NT2/D1 (cell line): ENCODE data around the gene CYP24A1.

Source experiments
- DNase-seq: peaks from one replicate; pipeline ENCODE4 v3.0.0-alpha.2; 2011; ENCODE audit warnings: low read depth, low spot score
- H3K27me3 ChIP-seq: 2 replicates; pipeline ENCODE4 v1.6.0; 2011; ENCODE audit warnings: mild to moderate bottlenecking; ENCODE audit not compliant: insufficient read length, insufficient read depth
- H3K36me3 ChIP-seq: 2 replicates; pipeline ENCODE4 v1.6.1; 2011; ENCODE audit warnings: mild to moderate bottlenecking, low read length, mixed read lengths; ENCODE audit not compliant: insufficient read depth, insufficient read length
- H3K4me1 ChIP-seq: 2 replicates; pipeline ENCODE4 v1.5.1; 2011; ENCODE audit not compliant: insufficient read depth, insufficient read length
- H3K4me3 ChIP-seq: 2 replicates; pipeline ENCODE4 v1.5.1; 2011; ENCODE audit warnings: low read depth; ENCODE audit not compliant: insufficient read length
- H3K9ac ChIP-seq: 2 replicates; pipeline ENCODE4 v1.6.0; 2011; ENCODE audit warnings: low read depth; ENCODE audit not compliant: insufficient read length
- H3K9me3 ChIP-seq: 2 replicates; pipeline ENCODE4 v1.5.1; 2011; ENCODE audit warnings: mild to moderate bottlenecking, low read length; ENCODE audit not compliant: insufficient read depth
- SUZ12 ChIP-seq: IDR thresholded peaks from 2 replicates; pipeline ENCODE4 v1.6.1; 2011; ENCODE audit not compliant: insufficient read length, insufficient read depth; ENCODE audit errors: extremely low read depth
- YY1 ChIP-seq: IDR thresholded peaks from 2 replicates; pipeline ENCODE4 v1.6.1; 2011; ENCODE audit not compliant: insufficient read length, insufficient read depth
- ZNF274 ChIP-seq: IDR thresholded peaks from 2 replicates; pipeline ENCODE4 v1.6.1; 2011; ENCODE audit warnings: mild to moderate bottlenecking, low read depth, low read length

Gene CYP24A1

DNA sequence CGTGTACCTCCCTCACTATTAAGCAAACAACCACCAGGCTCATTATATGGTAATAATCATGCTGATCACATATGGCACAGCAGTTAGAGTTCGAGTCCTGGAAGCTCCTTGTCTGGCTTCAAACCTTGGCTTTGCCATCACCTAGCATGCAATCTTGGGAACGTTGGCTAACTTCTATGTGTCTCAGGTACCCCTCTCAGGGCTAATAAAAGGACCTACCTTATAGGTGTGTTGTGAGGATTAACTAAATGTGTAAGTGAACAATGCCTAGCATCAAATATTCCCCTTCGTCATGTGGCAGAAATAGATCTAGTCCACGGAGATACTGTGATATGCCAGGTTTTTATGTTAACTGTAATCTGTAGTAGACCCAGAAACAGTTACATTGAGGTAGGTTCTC is 10.4 kb downstream of the CYP24A1 start:
- Histone ChIP-seq H3K4me3 (no peak overlapping the region), H3K27me3 (peaks cover 3% of the 10 kb centered on the region)

DNA sequence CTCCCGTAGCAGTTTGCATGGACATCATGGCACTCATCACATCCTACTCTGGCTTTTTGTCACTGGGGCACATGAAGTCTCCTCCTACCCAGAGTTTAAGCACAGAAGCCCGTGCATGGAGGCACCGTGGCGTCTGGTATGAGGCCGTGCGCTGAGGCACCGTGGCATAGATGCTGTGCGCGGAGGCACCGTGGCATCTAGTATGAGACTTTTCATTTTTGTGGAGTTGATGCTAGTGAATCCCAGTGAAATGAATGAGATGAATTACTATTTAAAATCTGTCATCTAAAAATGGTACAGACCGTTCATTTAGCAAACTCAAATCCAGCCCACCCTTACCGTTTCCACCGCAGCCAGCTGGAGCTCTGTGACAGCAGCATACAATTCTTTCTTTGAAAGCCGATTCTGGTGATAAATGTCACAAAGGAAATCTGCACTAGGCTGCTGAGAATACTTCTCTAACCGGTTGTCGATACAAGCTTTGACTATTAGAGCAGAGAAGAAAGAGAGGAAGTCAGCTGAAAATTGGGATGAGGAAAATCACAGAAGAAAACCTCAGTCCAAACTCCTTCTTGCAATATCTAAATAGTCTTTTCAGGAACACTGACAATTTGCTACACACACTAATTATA is 11.3 kb downstream of the CYP24A1 start:
- no peak for DNase-seq
- no peaks in the 10 kb centered on the region for H3K9me3 ChIP-seq
- no peak overlapping the region for H3K9ac ChIP-seq
- no peak for TF ChIP-seq YY1
- TF ChIP-seq SUZ12, result no peak
- no peak for TF ChIP-seq ZNF274
- no peaks in the 10 kb centered on the region for H3K36me3 ChIP-seq
- H3K4me3 ChIP-seq, result no peak overlapping the region
- no peaks in the 10 kb centered on the region for H3K27me3 ChIP-seq
- no peaks in the 10 kb centered on the region for H3K4me1 ChIP-seq

More for the DNA sequence above, 10.4 kb downstream of the CYP24A1 start:
- H3K9me3 ChIP-seq, result no peaks in the 10 kb centered on the region
- no peak for DNase-seq
- H3K36me3 ChIP-seq, result no peaks in the 10 kb centered on the region
- H3K9ac ChIP-seq, result no peak overlapping the region
- no peak for TF ChIP-seq YY1
- TF ChIP-seq SUZ12, result no peak
- TF ChIP-seq ZNF274, result no peak
- no peaks in the 10 kb centered on the region for H3K4me1 ChIP-seq

DNA sequence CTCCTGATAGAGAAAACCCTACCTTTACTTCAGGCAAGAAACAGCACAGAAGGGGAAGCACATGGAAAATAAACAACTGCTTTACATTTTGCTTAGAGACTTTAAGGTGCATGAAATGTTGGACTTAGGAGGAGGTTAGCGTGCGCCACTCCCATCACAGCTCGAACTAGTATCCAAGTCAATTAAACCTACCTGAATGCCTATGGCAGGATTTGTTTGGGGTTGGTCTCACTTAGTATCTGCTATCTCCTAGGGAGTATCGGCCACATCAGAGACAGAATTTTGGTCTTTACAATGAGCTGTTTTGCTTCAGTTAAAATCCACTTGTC is 12.0 kb downstream of the CYP24A1 start:
- no peaks in the 10 kb centered on the region for H3K9me3 ChIP-seq
- H3K27me3 ChIP-seq, result no peaks in the 10 kb centered on the region

DNA sequence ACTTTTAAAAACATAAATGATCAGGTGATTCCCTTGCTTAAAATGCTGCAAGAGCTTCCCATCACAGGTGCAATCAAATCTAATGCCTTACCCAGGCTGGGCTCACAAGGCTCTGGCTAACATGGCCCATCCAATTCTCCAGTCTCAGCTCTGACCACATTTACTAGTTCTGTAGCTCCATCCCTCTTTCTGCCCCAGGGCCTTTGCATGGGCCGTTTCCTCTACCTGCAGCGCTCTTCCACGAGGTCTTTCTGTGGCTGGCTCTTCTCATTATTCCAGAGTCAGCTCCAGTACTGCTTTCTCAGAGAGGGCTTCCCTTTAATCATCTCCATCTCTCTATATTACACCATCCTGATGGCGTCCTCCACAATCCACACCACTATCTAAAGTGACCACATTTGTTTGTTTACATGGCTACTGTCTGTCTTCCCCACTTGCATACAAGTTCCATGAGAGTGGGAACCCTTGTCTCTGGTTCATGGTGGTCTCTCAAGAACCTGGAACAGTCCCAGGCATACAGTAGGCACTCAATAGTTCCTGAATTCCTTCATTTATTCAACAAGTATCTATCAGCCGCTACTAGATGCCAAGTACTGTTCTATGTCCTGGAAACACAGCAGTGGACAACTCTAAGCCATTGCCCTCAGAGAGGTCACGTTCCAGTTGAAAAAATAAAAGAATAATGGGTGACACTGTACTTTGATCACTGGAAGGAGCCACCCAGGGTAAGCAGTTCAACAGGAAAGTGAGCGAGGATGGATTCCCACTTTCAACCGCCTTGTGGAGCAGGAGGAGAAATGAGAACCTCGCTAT is 12.6 kb downstream of the CYP24A1 start:
- no peak overlapping the region for H3K4me3 ChIP-seq
- H3K9ac ChIP-seq, result no peak overlapping the region
- DNase-seq, result no peak
- no peaks in the 10 kb centered on the region for H3K27me3 ChIP-seq
- no peaks in the 10 kb centered on the region for H3K36me3 ChIP-seq
- TF ChIP-seq SUZ12, result no peak
- no peak for TF ChIP-seq YY1
- no peak for TF ChIP-seq ZNF274
- H3K9me3 ChIP-seq, result no peaks in the 10 kb centered on the region
- H3K4me1 ChIP-seq, result no peaks in the 10 kb centered on the region

More for the DNA sequence above, 12.0 kb downstream of the CYP24A1 start:
- TF ChIP-seq SUZ12, result no peak
- no peak for TF ChIP-seq ZNF274
- no peak for TF ChIP-seq YY1
- DNase-seq, result no peak
- no peaks in the 10 kb centered on the region for H3K4me1 ChIP-seq
- no peak overlapping the region for H3K9ac ChIP-seq
- H3K4me3 ChIP-seq, result no peak overlapping the region
- no peaks in the 10 kb centered on the region for H3K36me3 ChIP-seq

DNA sequence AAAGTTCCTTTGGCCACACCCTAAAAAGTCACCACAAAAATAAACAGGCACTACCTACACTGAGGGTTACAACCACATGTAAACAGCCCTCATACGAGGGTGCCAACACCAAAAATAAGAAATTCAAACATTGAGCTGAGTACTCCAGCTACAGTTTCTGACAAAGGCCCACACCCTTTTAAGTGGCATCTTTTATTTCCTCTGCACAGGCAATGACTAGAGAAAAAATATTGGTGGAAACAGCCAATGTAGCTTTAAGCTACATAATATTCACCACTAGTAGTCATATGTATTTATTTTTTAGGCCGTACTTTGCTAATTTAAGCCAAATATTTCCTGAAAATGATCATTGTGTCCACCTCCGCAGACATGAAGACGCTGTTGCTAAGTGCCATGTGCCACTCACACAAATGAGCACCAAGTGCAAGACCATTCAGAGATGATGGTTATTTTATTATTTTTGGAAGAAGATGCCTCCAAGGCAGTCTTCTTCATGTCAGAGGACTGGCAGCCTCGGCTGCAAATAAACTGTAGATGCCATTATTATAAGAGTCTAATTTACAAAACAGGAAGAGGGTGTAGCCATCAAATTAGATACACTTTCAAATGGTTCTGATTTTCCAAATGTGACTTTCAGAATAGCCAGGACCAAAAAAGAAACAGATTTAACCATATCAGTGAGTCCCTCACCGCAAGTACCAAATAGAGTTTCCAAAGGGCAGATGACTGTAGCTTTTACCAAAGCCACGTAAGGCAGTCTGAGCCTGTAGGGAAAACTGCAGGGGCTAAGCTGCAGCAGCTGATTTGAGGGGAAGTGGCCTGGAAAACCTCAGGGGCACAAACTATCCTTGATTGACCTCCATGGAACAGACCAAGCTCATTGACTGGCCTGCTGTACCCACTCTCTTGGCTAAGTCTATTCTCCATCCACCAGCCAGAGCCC is 13.4 kb downstream of the CYP24A1 start:
- Histone ChIP-seq H3K9me3 (no peaks in the 10 kb centered on the region), H3K36me3 (no peaks in the 10 kb centered on the region), H3K27me3 (no peaks in the 10 kb centered on the region)

DNA sequence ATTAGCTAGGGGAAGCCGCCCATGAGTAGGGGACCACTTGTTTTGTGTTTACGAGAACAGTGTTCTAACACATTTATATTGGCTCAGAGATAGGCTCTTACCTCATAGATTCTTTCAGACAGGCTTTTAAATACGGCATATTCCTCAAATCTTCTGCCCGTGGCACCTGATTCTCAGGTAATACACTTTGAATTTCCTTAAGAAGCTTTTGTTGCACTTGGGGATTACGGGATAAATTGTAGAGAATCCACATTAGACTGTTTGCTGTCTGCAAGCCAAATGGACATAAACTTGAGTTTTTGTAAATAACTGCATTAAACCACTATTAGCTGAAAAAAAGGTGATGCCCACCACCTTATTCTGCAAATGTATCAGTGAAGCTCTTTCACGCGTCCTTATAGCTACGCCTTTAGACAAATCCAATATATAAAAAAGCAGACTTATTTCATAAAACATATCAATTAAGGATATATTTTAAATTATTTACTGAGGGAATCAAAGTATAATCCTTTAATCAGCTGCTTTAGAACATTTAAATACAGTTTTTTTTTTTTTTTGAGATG is 14.8 kb downstream of the CYP24A1 start:
- Histone ChIP-seq H3K4me3 (no peak overlapping the region), H3K4me1 (no peaks in the 10 kb centered on the region)

More for the DNA sequence above, 13.4 kb downstream of the CYP24A1 start:
- Histone ChIP-seq H3K4me1 (no peaks in the 10 kb centered on the region), H3K4me3 (no peak overlapping the region), H3K9ac (no peak overlapping the region)
- no peak for DNase-seq
- TF ChIP-seq YY1 (no peak), SUZ12 (no peak), ZNF274 (no peak)

More for the DNA sequence above, 14.8 kb downstream of the CYP24A1 start:
- TF ChIP-seq YY1, result no peak
- TF ChIP-seq ZNF274, result no peak
- no peak for TF ChIP-seq SUZ12
- Histone ChIP-seq H3K27me3 (no peaks in the 10 kb centered on the region), H3K9ac (no peak overlapping the region), H3K9me3 (no peaks in the 10 kb centered on the region), H3K36me3 (no peaks in the 10 kb centered on the region)
- no peak for DNase-seq
